Stimulated activated CD4-positive, alpha-beta T cell treated with anti-CD3 and anti-CD28 coated beads, TNF-alpha, amount 100 ng/mL, for 1 hour (primary cell): ENCODE results near the gene MSX1.

ENCODE experiments used
- DNase-seq, 3 donors: peaks; one replicate each; pipeline ENCODE4 v3.0.0-alpha.2; 2020; ENCODE audit warnings: low read depth in 3 of 3, low spot score in 1 of 3

MSX1 gene

GRCh38 chr4:4899202-4899925 is 39.9 kb downstream of the MSX1 start:
- no peak for DNase-seq

GRCh38 chr4:4901877-4902276 is 42.4 kb downstream of the MSX1 start:
- DNase-seq: no peak

DNA sequence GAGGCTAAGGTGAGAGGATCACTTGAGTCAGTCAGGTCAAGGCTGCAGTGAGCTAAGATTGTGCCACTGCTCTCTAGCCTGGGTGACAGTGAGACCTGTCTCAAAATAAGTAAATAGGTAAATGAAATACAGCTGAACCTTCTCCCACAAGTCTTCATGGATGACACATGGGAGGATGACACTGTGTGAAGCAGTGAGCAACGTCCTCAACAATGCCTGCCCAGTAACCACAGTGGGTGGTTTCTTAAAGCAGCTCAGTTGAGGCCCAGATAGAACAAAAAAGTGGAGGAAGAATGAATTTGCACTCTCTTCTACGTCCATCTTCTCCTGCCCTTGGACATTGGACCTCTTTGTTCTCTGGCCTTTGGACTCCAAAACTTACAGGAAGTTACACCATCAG is 52.7 kb downstream of the MSX1 start:
- no peak for DNase-seq

- DNase-seq: no peak
These were observed 53.7 kb downstream of the MSX1 start for GRCh38 chr4:4913147-4913561.
